ENCODE data around the gene KCNJ18.
"Not testable (repeated sequence)": the region's sequence is repeated elsewhere in the genome, so short reads cannot be mapped to it uniquely, and the experiment has no call there.

KCNJ18 gene

DNA sequence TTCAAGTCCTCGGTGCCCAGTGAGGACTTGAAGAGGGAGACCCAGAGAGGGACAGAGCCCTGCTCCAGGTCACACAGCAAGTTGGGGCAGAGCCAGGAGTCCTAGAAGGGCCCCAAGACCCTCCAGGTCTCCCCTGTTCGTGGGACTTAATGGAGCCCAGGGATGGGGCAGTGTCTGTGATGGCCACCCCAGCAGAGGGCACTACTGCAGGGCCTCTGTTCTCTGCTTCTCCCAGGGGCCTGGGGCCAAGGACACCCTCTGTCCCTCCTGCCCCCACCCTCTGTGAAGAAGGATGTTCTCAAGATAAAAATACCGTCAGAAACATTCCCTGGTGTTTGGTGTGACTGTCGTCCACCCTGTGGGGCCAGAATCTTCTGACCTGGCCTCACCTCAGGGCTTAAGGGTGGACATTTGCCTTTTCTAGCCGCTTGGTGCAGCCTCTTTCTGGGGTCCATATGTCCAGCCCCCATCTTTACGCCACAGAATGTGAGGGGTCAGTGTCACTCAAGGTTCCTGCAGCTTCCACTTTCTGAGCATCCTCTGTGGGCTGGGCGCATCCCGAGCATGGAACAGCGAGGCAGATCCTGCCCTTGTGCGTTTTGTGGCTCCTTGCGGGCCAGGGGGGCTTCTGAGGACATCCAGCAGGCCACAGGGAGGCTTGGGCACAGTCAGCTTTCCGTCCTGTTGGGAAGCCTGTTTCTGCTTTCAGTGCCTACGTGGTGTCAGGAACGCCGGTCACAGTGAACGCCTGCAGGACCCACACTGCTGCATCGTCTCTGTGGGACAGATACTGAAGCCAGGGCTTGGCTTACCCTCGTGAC, at the start of gene KCNJ18:
Gene KCNJ18 (plus strand): TSS at position 641 of the 821 bp plus-strand sequence. CDS start 10,264 bp downstream, outside the sequence.
- DNase-seq = not testable (repeated sequence)

GRCh38 chr17:21648125-21648524, 44.2 kb upstream of the KCNJ18 start:
- DNase-seq = not testable (repeated sequence)

GRCh38 chr17:21650043-21650442, 42.3 kb upstream of the KCNJ18 start:
- not testable (repeated sequence) for DNase-seq

- not testable (repeated sequence) for DNase-seq
These were observed 40.3 kb upstream of the KCNJ18 start for GRCh38 chr17:21652049-21652448.

DNA sequence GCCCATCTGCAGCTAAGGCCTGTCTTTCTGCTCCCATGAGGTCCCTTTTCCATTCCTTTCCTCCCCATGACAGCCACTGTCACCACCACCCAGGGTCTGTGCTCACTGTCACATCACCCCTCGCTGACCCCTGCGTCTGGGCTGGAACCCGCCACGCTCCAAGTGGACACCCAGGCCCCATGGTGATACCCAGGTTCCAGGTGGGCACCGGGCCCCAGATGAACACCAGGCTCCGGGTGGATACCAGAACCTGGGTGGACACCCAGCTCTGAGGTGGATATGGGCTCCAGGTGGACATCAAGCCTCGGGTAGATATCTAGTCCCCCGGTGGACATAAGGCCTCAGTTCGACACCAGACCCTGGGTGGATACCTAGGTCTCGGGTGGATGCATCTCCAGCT, 39.1 kb upstream of the KCNJ18 start:
- DNase-seq = not testable (repeated sequence)

GRCh38 chr17:21656518-21657309, 35.6 kb upstream of the KCNJ18 start:
- not testable (repeated sequence) for DNase-seq

DNA sequence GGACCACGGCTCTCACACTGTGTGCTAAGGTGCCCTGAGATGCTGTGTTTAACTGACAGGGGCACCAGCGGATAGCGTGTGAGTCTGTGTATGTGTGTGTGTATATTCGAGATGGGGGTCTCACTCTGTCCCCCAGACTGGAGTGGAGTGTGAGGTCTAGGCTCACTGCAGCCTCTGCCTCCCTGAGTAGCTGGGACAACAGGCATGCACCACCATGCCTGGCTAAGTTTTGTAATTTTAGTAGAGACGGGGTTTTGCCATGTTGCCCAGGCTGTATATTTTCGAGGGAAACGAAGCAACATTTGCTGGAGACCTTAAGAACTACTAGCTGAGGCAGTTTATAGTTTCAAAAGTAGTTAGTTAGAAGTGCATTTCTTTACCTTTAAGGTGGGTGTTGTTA, 32.7 kb upstream of the KCNJ18 start:
- not testable (repeated sequence) for DNase-seq

DNA sequence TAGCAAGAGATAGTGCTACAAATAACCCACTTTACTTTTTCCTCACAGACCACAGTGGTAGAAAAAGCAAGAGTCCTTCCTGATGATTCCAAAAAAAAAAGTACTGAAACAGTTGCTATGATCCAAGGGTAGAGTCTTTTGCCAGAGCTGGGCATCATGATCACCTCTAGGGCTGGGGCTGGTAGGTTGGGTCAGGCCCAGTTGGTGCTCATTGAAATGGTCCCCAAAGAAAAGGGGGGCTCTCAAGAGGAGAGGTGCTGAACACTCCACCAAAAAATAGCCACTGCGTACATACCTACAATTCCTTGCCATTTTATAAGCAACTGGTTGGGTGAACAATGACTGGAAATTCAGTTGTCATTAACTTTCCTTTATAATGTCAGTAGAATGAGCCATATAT, 30.9 kb upstream of the KCNJ18 start:
- not testable (repeated sequence) for DNase-seq

DNA sequence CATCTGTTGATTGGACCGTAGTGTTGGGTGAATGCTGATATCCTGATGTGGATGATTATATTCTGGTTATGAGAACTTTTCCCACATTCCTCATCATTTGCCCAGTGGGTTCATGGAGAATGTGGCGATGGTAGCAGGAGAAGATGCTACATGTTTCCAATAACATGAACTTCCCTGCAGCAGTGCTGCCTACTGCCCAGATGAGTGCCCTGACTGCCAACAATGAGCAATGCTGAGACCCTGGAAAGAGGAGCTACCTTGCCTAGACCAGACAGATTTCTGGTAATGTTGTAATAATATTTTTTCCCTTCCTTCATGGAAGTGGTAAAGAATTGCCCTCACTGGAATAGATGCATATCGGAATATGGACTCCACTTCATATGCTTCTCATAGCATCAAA, 29.2 kb upstream of the KCNJ18 start:
- DNase-seq = not testable (repeated sequence)

GRCh38 chr17:21663614-21664474, 28.5 kb upstream of the KCNJ18 start:
- not testable (repeated sequence) for DNase-seq

DNA sequence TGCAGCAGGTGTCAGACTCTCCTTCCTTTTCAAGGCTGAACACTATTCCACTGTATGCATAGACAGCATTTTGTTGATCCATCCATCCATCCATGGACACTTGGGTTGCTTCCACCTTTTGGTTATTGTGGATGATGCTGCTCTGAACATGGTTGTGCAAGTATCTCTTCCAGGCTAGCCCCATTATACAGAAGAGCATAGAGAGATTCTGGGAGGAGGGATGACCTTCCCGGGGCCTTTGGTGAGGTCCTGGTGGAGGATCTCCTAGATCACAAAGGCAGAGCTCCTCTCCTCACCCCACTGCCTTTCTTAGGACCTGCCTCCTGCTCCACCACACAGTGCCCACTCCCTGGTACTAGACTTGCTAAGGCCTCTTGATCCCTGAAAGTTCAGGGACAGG, 27.2 kb upstream of the KCNJ18 start:
- not testable (repeated sequence) for DNase-seq

DNA sequence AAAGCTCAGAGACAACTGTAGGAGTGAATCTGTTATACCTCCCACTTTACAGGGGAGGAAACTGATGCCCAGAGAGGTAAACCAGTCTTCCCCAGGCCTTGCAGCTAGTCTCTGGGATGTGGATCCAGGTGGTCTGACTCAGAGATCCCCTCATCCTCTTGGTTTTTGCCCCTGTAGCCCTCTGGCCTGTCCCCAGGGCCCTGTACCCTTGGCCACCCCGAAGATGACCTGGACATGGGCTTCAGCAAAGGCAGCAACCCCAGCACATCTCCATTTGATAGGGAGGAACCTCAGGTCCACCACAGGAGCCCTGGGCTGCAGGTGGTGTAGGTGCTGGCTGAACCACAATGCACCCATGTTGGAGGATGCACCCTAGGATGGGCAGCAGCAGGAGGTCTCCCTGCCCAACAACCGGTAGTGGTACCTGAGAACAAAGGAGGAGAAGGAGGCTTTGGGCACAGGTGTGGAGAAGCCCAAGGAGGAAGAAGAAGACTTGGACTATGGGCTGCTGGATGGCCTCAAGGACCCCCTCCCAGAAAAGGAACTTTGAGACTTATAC, 26.3 kb upstream of the KCNJ18 start:
- DNase-seq = not testable (repeated sequence)

DNA sequence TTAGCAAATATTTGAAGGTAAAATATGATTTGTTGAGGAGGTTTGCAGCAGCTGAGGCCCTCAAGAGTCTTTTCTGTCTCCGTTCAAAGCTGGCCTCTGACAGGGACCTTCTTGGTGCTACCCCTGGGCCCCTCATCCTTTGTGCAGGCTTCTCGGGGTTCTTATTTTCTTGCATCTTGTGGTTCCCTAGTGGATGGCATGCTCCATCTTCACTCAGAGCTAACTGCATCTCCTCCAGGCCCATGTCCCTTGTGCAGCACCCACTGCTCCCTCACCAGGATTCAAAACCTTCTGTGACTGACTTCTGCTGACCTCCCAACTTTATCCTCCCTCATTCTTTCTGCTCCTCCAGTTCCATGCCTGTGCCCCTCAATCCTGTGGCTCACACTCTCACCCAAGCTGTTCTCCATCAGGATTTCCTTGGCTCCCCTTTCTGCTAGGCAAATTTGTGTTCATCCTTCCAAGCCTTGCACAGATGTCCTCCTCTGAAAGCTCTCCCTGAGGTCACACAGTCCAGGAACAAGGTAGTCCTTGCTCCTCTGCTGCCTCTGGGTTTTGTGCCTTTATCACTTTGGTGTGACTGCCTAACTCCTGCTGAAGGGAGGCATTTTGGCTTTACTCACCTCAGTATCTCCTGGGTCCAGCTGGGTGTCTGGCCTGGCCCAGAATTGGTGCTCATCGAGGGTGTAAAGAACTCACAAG, 25.5 kb upstream of the KCNJ18 start:
- DNase-seq = not testable (repeated sequence)

- DNase-seq = not testable (repeated sequence)
These were observed 24.8 kb upstream of the KCNJ18 start for GRCh38 chr17:21667413-21668117.

DNA sequence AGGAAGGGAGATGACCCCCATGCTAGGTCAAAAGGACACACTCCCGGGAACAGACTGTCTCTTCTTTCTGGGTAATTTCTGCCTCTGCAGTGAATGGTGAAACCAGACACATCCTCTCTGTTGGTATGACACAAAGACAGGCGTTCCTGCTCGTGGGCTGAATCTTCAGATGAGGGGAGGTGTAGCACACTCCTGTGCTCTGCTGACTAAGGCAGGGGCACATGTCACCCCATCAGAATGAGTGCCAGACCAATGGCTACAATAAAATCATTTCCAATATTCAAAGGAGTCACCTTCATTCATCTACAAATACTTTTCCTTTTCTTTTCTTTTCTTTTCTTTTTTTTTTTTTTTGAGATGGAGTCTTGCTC, 24.2 kb upstream of the KCNJ18 start:
- DNase-seq = not testable (repeated sequence)

GRCh38 chr17:21668746-21669508, 23.4 kb upstream of the KCNJ18 start:
- DNase-seq = not testable (repeated sequence)

GRCh38 chr17:21669616-21670360, 22.5 kb upstream of the KCNJ18 start:
- DNase-seq = not testable (repeated sequence)

- DNase-seq = not testable (repeated sequence)
These were observed 21.8 kb upstream of the KCNJ18 start for GRCh38 chr17:21670361-21671155.

DNA sequence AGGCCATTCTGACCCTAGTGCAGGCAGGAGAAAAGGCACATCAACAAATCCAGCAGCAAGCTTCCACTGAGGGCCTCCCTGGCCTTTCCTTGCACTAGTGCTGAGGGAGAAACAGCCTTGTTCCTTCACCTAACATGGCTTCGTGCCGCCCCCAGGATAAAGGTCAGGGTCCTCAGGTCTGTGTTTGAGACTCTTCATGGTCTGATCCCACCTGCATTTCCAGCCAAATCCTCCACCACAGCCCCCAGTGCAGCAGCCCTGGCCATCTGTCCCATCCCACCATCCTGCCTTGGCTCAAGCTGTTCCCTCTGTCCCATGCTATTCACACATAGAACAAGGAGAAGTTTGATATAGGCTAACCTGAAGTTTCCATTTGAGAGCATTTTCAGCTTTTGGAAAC, 20.9 kb upstream of the KCNJ18 start:
- DNase-seq = not testable (repeated sequence)
